Astrocyte of the cerebellum (primary cell): Measurements from ENCODE around the gene ZC3HAV1.
"Not testable (repeated sequence)": the region's sequence is repeated elsewhere in the genome, so short reads cannot be mapped to it uniquely, and the experiment has no call there.

Experiments
- DNase-seq: peaks from one replicate; pipeline ENCODE4 v3.0.0-alpha.2; 2011; ENCODE audit warnings: low read depth
- H3K4me3 ChIP-seq: 2 replicates; pipeline ENCODE4 v1.5.1; 2011; ENCODE audit warnings: mild to moderate bottlenecking, low read depth, low read length, moderate library complexity
- in situ Hi-C: cut with HindIII; loops from 2 replicates; pipeline ENCODE4 v1.10.0; 2017; ENCODE audit warnings: low sequenced_read_pairs
- TF ChIP-seq, protein P1 (sequence below): IDR thresholded peaks from 2 replicates; pipeline ENCODE4 v1.5.1; 2012; ENCODE audit warnings: low read length, low read depth, moderate library complexity, mild to moderate bottlenecking; ENCODE audit errors: missing control alignments

ZC3HAV1 gene

DNA sequence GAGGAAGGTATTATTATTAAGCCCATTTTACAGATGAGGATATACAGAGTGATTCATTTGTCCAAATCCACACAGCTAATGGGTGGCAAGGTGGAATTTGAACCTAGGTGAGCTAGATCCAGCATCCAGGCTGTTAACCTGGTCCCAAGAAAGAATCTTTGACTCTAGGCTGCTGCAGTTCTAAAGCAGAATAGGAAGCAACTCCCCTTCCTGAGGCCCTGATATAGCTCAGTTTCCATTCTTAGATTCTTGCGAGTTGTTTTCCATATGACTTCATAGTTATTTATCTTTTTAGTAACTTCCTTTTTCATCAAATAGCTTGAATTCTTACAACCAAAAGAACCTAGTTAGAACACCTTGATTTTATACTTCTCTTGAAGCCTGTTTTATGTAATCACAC lies 49.6 kb downstream of the ZC3HAV1 start:
- in situ Hi-C loops: no loop called here
- TF ChIP-seq, protein P1, sequence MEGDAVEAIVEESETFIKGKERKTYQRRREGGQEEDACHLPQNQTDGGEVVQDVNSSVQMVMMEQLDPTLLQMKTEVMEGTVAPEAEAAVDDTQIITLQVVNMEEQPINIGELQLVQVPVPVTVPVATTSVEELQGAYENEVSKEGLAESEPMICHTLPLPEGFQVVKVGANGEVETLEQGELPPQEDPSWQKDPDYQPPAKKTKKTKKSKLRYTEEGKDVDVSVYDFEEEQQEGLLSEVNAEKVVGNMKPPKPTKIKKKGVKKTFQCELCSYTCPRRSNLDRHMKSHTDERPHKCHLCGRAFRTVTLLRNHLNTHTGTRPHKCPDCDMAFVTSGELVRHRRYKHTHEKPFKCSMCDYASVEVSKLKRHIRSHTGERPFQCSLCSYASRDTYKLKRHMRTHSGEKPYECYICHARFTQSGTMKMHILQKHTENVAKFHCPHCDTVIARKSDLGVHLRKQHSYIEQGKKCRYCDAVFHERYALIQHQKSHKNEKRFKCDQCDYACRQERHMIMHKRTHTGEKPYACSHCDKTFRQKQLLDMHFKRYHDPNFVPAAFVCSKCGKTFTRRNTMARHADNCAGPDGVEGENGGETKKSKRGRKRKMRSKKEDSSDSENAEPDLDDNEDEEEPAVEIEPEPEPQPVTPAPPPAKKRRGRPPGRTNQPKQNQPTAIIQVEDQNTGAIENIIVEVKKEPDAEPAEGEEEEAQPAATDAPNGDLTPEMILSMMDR: no peak
- no peak overlapping the region for H3K4me3 ChIP-seq
- no peak for DNase-seq

- TF ChIP-seq, protein P1: no peak
- no peak for DNase-seq
- in situ Hi-C loops: no loop called here
- no peak overlapping the region for H3K4me3 ChIP-seq
These were observed 50.6 kb downstream of the ZC3HAV1 start for GRCh38 chr7:139058943-139059342.

DNA sequence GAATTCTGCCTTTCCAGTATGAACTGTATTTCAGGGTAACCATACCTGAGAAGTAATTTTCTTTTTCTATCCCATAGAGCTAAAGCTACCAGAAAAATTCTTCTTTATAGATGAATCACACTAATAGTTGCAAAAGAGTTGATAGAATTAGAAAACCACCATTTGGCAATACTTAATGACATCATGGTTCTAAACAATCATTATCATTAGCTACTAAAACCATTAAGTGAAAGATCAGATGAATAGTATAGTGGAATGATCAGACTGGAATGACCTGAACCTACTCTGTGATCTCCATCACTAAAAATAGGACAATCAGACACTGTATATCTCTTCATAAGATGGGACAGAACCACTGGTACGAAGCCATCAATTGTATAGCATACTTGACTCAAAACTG lies 53.8 kb downstream of the ZC3HAV1 start:
- in situ Hi-C loops: no loop called here
- TF ChIP-seq, protein P1: no peak

GRCh38 chr7:139054656-139055055 lies 54.9 kb downstream of the ZC3HAV1 start:
- DNase-seq, in situ Hi-C loops, H3K4me3 ChIP-seq: not testable (repeated sequence)

More for the DNA sequence above, 53.8 kb downstream of the ZC3HAV1 start:
- H3K4me3 ChIP-seq: no peak overlapping the region
- DNase-seq: no peak

DNA sequence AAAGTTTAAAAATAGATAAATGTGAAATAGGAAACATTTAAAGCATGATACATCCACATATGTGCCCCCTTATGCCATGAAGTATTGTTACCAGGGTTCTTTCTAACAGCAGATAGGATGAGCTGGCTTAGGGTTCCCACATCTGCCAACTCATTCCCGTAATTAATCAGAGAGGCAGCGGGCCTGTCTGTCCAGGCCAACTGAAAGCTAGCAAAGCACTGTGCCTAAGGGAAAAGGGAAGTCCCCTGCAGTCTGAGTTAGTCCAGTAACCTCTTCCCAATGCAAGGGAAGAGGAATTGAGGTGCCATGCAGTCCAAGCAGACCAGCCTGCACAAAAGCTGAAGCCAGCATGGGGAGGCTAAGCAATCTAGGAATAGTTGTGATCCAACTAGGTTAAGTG lies 55.4 kb downstream of the ZC3HAV1 start:
- TF ChIP-seq, protein P1: no peak
- in situ Hi-C loops: no loop called here
- H3K4me3 ChIP-seq: no peak overlapping the region
- no peak for DNase-seq

- H3K4me3 ChIP-seq: no peak overlapping the region
- in situ Hi-C loops: no loop called here
- DNase-seq: no peak
- TF ChIP-seq, protein P1: no peak
These were observed 57.9 kb downstream of the ZC3HAV1 start for GRCh38 chr7:139051655-139052054.

DNA sequence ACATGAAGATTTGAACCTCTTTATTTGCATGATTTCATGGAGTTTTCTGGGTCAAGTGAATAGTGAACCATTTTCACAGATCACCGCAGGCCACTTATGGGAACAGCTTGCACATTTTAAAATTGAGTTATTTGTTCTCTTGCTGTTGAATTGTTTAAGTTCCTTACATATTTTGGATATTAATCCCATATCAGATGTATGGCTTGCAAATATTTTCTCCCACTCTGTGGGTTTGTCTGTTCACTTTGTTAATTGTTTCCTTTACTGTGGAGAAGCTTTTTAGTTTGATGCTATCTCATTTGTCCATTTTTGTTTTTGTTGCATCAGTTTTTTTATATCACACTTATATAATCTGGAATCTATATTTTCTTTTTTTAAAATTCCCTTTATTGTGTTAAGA lies 59.6 kb downstream of the ZC3HAV1 start:
- TF ChIP-seq, protein P1: no peak
- H3K4me3 ChIP-seq: no peak overlapping the region
- in situ Hi-C loops: no loop called here
- no peak for DNase-seq
